Epithelial cell of prostate (primary cell): ENCODE results near the gene POU2F1.

ENCODE experiments used
- DNase-seq: peaks from one replicate; pipeline ENCODE4 v3.0.0-alpha.2; 2011; ENCODE audit warnings: low read depth, low spot score
- H3K27ac ChIP-seq: fragments of 450-650 bp; 2 replicates; pipeline ENCODE4 v1.5.1; 2017; ENCODE audit warnings: mild to moderate bottlenecking

POU2F1 gene

DNA sequence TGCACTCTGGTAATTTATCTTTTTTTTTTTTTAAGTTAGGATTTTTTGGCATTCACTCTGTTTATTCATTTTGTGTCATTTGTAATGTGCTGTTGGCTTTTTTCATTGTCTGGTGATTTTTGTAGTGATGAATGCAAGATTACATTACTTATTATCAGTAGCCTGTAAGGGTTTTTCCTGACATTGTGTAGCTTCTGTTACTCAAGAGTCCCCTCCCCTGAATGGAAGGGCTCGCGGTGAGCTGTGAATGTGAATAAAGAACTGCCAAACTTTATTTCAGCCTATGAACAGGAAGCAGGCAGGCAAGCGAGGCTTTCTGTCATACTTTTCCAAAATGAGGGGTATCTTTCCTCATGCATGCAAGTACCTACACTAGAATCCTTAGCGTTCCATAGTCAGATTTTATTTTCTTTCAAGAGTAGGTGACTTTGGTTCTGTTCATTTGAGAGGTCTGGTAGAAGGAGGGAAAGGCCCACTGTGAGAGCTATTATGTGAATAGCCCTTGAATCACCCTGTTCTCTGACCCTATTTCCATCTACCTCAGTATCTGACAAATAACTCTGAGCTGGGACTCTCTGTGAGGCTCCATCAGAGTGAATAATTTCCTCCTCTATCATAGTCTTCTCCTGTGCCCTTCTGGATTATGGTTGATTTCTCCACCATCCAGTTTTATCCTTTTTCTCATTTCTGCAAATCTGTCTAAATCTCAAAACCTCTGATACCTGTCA, 183.6 kb downstream of the POU2F1 start:
- DNase-seq, result no peak
- H3K27ac ChIP-seq, result no peak overlapping the region

DNA sequence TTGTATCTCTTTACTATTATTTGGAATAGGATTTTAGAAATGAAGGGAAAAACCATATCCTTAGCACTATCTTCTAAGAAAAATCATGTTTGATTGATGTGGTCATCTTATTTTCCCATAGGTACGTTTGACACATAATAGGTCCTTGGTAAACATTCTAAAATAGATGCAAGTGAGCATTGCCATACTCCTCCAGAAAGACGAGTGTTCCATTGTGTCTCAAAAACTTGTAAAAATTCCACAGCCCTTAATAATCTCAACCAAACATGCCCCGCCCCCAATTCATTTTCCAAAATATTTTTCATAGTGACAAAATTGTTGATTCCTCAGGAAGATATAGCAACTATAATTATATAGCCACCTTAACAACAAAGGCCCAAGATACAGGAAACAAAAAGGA, 184.2 kb downstream of the POU2F1 start:
- no peak overlapping the region for H3K27ac ChIP-seq
- DNase-seq, result no peak

DNA sequence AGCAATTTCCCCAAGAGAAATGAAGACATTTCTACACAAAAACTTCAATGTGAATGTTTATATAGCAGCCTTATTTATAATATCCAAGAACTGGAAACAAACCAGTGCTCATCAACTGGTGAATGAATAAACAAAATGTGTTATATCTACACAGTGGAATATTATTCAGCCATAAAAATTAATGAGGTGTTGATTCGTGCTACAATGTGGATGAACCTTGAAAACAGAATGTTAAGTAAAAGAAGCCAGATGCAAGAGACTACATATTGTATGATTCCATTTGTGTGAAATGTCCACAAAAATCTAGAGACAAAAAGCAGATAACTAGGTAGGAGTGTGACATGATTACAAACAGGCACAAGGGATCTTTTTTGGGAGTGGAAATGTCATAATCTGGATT, 187.7 kb downstream of the POU2F1 start:
- H3K27ac ChIP-seq, result no peak overlapping the region
- DNase-seq, result no peak

DNA sequence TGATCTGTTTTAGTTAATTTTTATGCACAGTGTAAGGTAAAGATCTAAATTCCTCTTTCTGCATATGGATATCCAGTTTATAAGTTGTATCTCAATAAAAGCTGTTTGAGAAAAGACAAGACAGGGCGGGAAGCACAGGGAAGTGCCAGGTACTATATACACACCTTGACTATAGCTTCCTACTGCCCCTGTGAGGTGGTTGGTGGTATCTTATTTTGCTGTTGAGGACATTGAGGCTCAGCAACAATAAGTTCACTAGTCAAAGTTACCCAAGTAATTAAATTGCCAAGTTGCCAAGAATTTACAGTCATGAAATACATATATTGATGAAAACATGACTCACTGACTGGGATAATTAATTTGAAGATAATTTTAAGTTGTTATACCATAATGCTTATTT, 188.5 kb downstream of the POU2F1 start:
- no peak overlapping the region for H3K27ac ChIP-seq
- DNase-seq, result no peak

DNA sequence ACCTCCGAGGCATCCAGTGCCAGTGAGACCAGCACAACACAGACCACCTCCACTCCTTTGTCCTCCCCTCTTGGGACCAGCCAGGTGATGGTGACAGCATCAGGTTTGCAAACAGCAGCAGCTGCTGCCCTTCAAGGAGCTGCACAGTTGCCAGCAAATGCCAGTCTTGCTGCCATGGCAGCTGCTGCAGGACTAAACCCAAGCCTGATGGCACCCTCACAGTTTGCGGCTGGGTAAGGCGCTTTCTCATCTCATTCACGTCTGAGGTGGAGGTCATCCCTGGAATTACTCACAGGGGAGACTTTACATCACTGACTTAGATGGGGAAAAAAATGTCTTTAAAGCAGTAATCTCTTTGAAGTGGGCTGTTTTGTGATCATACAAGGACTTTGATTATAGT, 191.4 kb downstream of the POU2F1 start:
- no peak overlapping the region for H3K27ac ChIP-seq
- no peak for DNase-seq

DNA sequence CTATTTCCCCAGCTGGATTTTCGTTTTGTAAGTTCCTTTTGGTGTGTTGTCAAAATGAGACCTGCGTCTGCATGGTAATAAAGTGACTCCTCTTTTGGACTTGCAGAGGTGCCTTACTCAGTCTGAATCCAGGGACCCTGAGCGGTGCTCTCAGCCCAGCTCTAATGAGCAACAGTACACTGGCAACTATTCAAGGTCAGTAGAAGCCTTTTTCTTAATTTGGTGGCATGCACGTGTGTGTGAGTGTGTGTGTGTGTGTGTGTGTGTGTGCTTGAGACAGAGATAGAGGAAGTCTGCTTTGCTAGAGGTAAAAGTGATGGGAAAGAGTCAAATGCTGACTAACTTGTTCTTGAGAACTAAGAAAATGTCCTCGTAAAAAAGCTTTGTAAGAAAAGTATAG, 192.2 kb downstream of the POU2F1 start:
- DNase-seq, result no peak
- no peak overlapping the region for H3K27ac ChIP-seq

DNA sequence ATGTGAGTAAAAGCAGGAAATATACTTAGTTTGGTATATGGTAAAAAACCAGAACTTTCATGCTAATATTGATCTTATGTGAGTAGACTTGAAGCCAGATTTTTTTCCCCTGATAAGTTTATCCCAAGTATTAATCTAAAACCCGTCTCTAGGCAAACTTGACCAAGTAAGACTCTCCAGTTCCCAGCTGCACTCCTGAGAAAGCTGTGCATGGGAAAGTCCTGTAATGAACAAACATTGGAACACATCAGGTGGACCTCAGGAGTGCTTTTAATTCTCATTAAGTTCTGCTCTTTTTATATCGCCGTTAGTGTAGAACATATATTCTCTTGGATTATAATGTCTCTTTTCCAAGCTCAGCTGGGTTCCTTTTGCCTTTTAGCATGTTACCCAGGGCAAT, 192.6 kb downstream of the POU2F1 start:
- H3K27ac ChIP-seq, result no peak overlapping the region
- no peak for DNase-seq

DNA sequence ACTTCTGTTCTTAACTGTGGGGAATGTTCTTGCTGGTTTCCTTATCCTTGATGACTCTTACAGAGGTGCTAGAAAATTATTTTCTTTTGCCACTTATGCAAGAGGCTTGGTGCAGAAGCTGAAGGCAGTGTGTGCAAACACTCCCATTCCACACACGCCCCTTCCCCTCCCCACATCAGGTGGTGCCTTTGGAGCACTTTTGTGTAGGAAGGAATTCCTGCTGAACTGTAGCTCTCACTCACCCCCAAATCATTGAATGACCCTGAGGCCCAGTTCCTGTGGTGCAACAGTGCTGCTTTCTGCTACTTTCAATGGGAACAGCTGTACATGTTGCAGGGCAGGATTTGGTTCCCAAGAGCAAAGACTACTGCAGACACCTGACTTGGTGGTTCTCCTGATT, 195.8 kb downstream of the POU2F1 start:
- no peak overlapping the region for H3K27ac ChIP-seq
- DNase-seq, result no peak

DNA sequence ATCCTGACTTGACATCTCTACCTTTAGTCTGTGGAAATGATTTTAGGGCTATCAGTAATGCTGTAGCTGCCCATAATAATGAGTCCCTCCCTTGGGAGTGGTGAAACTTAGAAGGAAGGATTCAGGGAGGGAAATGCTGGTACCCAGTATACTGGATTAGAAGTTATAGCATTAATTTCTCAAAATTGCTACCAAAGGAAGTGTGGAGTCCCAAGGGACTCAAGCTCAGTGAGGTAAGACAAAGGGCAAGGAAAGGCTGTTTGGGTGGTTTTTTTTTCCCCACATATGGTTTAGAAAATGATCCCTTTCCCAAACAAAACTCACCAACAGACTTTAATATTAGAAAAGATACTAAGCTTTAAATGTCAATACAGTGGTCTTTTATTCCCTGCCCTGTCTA, 197.7 kb downstream of the POU2F1 start:
- H3K27ac ChIP-seq, result no peak overlapping the region
- no peak for DNase-seq

DNA sequence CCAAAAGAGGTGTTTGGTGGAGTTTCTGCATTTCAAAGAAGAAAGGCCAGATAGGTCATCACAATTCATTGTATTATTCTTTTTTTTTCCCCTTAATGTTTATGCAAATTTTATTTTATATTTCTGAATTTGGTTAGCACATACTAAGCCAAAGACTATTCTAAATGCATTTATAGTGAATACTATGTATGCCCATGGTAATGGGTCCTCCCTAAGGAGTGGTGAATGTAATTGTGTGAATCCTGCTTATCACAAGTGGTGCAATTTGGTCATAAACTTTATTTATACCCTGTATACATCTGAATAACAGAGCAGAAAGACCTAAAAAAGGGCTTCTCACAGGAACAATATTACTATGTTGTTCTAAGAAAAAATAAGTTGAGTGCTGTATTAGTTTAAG, 198.6 kb downstream of the POU2F1 start:
- H3K27ac ChIP-seq, result no peak overlapping the region
- no peak for DNase-seq

DNA sequence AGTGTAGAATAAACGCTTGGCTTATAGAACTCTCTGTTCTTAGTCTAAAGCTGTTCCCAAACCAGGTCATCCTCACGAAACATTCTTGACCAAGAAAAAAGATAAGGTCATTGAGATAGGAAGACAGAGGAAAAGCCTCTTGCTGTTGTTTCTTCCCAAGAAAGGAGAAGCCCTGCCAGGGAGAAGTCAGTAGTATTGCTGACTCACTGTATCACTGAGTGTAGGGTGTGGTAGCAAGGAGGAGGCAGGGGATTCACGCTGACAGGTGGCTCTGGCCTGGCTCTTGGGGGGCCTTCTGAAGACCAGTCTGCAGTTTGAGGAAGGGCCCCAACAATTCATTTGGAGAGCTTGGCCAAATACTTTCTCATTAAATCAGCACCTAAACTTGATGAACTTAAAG, 199.8 kb downstream of the POU2F1 start:
- DNase-seq, result no peak

DNA sequence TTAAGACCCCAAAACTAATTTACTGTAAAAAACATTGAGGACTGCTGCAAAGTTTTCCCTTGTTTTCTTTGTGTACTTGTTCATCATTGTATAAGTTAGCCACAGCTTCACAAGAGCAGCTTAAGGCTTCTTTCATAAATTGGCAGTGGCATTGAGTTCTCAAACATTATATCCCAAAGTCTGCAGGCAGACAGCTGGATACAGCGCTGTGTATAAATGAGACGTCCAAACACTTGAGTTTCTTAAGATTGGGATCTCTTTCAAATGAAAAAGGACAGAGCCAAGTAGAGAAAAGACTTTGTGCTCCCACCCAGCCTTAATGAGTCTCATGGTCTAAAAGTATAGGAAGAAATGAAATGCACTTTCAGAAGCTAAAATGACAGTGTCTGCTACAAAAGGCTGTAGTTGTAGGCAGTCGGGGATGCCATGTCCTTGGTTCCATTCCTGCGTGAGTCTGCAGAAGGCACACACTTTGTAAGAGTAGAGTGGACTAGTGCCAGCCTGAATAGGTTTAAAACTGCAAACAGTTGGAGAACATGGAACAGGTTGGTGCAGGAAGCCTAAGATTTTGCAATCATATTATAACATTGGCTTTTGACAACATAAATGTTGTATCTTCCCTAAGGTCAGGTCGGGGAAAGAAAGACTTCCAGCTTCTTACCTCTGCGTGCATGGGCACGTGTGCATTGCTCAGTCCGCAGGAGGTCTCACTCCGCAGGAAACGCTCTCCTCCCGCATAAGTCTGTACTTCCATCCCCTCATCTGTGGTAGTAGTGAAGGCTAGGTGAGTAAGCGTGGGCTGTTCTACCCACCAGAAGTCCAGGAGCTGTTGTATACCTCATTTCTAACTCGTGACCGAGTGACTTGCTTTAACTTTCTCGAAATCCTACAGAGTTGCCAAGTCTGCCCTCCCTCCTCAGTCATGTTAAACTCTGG, 203.3 kb downstream of the POU2F1 start:
- DNase-seq, result no peak
- H3K27ac ChIP-seq, result no peak overlapping the region

More for the DNA sequence above, 199.8 kb downstream of the POU2F1 start:
- no peak overlapping the region for H3K27ac ChIP-seq

DNA sequence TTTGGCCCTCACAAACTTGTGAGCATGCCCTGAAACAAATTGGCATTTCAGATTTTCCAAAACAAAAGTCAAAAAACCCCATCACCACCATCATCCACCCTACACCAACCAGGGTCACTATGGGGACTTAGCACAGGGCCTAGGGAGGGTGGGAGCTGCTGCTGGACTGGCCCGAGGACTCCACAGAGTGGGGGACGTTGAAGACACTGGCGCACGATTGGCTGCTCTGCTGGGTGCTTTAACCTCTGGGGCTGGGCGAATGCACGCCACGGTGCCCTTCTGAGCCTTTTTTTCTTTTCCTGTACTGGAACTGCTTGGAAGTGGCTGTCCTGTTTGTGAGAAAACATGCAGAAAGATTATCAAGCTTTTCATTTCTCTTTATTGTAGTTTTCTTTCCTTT, 204.8 kb downstream of the POU2F1 start:
- H3K27ac ChIP-seq, result no peak overlapping the region
- no peak for DNase-seq

DNA sequence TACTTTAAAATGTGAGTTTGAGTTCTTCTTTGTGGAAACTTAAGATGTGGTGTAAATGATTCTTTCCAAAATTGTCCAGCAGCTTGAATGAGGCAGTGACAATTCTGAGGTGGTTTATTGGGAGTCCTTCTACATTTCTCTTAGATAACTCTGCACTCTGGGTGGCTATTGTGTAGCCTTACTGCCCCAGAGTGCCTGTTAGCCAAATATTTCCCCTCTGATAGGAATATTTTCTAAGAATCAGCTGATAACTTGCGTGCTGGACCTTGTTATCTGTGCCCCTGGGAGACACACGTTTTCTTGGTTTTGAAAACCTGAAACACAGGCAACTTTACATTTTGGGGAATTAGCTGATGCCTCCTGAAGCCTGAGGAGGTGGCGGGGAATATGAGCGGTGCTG, 206.0 kb downstream of the POU2F1 start:
- no peak overlapping the region for H3K27ac ChIP-seq
- no peak for DNase-seq

DNA sequence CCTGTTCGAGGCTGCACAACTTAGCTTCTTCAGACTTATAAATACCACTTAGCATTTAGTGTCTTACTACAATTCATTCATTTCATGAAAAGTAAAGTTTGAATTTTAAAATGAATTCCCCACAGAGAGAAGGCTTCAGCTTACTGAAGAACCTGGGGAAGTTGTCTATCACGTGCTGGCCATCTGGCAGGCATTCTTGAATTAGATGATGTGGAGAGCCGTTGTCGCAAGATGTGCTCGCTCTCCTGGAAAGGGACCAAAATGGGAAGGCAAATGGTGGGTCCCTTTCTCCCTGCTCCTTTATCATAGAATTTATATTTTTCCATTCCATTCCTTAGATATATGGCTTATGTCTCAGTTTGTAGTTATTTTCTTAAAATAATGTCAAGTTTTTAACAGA, 207.2 kb downstream of the POU2F1 start:
- no peak for DNase-seq

DNA sequence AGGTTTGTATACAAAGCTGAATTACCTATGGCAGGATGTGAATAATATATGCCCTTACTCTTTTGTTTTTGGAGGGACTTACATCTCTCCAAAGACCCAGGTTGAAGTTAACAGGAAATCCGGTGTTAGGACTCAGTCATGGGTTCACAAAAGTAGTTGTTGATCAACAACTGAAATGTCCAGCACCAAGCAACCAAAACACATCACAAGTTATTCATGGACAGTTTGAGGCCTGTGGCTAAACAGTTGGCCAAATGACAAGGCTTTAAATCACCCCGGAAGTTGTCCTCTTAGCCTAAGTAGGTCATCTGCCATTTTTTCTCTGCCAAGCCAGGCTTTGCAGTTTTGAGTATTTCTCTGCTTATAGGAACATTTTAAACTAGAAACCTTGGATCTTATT, 207.7 kb downstream of the POU2F1 start:
- no peak overlapping the region for H3K27ac ChIP-seq
- DNase-seq, result no peak

More for the DNA sequence above, 207.2 kb downstream of the POU2F1 start:
- no peak overlapping the region for H3K27ac ChIP-seq

DNA sequence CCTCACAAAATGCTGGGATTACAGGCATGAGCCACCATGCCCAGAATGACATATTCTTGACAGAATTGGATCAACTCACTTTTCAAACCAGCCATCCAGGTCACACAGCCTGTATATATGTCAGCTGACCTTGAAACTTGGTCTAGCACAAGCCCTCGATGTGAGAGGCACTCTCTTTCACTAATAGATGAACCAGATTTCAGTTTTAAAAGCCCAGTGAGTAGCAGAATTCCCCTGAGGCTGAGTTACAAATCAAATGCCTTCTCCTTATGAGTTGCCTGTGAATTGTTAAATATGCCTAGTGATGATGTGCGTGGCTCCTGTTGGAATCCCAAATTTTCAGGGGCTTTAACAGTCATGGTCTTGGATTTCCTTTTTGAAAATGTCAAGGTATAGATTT, 208.9 kb downstream of the POU2F1 start:
- H3K27ac ChIP-seq, result no peak overlapping the region
- no peak for DNase-seq

DNA sequence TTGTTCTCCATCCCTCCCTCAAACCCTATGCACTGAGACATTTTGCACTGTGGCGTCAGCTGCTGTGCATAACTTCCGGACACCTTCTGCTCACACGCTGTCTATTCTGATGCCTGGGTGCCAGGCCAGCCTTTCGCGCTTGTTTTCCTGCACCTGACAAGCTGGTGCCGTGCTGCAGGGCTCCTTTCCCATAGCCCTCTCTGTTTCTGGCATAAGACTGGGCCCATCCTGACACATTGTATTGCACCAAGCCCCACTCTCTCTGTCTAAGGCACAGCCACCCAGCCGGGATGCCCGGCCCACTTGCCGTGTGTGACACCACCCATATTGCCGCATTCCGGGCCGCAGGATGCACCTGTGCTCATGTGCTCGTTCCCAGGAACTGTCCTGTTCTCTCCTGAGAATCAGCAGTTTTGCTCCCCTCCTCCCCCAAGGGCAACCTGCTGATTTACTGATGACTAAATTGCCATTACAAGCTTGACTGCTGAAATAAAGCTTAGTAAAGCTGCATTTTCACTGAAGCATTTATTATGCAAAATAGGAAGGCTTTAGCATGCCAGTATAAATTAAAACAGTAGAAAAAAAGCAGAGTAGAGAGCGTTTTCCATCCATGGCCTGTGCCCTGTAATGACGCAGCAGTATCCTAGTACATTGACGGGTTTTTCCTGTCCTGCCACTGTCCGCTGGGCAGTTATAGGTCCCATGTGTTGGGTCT, 209.6 kb downstream of the POU2F1 start:
- DNase-seq, result no peak
- H3K27ac ChIP-seq, result no peak overlapping the region

DNA sequence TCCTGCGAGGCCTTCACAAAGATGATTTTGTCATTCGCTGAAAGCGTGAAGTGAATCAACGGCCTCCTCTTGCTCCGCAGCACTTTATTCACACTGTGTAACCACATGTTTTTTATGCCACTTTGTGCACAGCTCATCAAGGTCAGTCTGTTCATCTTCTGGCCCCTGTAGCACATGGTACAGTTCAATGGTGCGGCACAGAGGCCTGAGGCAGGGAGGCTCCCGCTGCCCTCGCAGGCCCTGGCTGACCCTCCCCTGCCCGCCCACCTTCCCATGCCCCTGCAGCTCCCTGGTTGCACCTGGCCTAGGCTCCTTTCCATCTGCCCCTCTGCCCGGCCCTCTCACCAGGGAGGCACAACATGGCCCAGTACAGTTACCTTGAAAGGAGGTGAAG, 210.2 kb downstream of the POU2F1 start:
- DNase-seq, result no peak
- no peak overlapping the region for H3K27ac ChIP-seq

DNA sequence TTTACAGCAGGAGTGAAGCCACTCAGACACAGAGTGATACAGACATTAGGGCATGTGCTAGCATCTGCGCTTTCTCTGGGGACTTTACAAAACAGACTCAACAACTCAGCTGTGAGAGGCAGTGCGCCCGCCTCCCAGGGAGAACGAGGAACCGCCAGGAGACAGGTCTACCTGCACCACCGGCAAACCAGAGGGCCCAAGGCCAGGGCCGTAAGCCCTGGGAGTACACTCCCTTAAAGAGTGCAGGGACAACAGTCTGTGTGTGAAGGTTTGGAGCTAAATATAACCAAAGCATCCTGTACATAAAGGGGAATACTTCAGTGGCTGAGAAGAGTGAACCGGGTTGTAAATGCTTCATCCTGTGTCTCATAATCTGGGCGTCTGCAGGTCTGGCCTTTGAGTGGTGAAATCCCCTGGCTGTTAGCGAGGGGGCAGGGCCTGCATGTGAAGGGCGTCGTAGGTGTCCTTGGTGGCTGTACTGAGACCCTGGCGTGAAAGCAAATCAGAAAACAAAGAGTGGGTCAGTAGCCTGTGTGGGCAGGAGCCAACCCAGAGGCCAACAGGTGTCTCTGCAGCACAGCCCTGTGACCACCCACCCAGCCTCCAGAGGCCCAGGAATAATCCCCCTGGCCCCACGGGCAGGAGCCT, 210.7 kb downstream of the POU2F1 start:
- no peak for DNase-seq
- H3K27ac ChIP-seq, result no peak overlapping the region
